ENCODE measurements around the gene ELFN1. TPM values are rescaled to one million over a fixed set of nuclear protein-coding genes. Genes with fewer than 3 reads are reported as not detected.

ELFN1 gene
- total RNA-seq, 4 donors from 2014 or later: 0.42 to 3.7 (median 1.3) TPM

DNA sequence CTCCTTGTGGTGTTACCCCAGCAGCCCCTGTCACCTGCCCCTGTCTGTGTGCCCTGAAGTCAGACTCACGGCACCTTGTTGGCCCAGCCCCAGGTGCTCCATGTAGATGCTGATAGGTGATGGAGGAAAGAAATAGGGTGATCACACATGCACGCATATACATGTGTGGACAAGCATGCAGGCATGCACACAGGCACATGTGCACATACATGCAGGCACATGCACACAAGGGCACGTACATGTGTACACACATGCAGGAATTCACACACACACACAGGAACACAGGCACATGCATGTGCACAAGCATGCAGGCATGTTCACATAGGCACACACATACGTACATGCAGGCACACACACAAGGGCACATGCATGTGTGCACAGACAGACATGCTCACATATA lies 16.6 kb upstream of the ELFN1 start:
- Histone ChIP-seq H3K4me3 (no peak overlapping the region), H3K27ac (no peak overlapping the region), H3K9me3 (peaks cover 0 to 5% (median 0%) of the 10 kb centered on the region in 3 donors), H3K27me3 (peaks cover 94% of the 10 kb centered on the region), H3K4me1 (peaks cover 0 to 5% (median 0%) of the 10 kb centered on the region in 3 donors), H3K36me3 (no peaks in the 10 kb centered on the region)
- 75% methylated on average over 1 of the region's 4 CpGs; no CpG with 5 or more reads in 1 of the 2 donors for WGBS, 2 donors (ENCODE audit: low coverage in 1 of 2)
- TF ChIP-seq POLR2AphosphoS5 (IDR thresholded peaks at IDR 0.05) (no peak), EP300 (IDR thresholded peaks at IDR 0.05) (no peak), POLR2A (IDR thresholded peaks at IDR 0.05) (no peak)
- TF ChIP-seq, protein P1, sequence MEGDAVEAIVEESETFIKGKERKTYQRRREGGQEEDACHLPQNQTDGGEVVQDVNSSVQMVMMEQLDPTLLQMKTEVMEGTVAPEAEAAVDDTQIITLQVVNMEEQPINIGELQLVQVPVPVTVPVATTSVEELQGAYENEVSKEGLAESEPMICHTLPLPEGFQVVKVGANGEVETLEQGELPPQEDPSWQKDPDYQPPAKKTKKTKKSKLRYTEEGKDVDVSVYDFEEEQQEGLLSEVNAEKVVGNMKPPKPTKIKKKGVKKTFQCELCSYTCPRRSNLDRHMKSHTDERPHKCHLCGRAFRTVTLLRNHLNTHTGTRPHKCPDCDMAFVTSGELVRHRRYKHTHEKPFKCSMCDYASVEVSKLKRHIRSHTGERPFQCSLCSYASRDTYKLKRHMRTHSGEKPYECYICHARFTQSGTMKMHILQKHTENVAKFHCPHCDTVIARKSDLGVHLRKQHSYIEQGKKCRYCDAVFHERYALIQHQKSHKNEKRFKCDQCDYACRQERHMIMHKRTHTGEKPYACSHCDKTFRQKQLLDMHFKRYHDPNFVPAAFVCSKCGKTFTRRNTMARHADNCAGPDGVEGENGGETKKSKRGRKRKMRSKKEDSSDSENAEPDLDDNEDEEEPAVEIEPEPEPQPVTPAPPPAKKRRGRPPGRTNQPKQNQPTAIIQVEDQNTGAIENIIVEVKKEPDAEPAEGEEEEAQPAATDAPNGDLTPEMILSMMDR (IDR thresholded peaks at IDR 0.05): no peak
- ATAC-seq: no peak

DNA sequence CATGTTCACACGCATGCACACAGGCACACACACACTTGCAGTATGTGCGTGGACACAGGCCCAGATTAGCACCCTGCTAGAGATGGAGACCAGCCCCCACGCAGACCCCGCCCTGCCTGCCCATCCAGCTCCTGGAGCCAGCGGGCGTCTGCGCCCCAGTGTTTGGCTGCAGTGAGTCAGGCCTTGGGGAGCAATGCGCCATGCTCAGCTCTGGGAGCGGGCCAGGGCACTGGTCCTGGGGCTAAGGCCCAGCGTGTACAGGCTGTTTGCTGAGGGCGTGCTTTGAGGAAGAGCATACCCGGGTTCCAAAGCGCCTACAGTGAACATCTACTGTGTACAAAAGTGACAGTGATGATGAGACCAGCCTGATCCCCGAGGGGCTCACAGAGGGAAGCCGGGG lies 16.0 kb upstream of the ELFN1 start:
- no peak for ATAC-seq
- no peak for TF ChIP-seq POLR2A (IDR thresholded peaks at IDR 0.05)
- TF ChIP-seq POLR2AphosphoS5 (IDR thresholded peaks at IDR 0.05): no peak
- TF ChIP-seq, protein P1 (IDR thresholded peaks at IDR 0.05): no peak
- no peak for TF ChIP-seq EP300 (IDR thresholded peaks at IDR 0.05)

DNA sequence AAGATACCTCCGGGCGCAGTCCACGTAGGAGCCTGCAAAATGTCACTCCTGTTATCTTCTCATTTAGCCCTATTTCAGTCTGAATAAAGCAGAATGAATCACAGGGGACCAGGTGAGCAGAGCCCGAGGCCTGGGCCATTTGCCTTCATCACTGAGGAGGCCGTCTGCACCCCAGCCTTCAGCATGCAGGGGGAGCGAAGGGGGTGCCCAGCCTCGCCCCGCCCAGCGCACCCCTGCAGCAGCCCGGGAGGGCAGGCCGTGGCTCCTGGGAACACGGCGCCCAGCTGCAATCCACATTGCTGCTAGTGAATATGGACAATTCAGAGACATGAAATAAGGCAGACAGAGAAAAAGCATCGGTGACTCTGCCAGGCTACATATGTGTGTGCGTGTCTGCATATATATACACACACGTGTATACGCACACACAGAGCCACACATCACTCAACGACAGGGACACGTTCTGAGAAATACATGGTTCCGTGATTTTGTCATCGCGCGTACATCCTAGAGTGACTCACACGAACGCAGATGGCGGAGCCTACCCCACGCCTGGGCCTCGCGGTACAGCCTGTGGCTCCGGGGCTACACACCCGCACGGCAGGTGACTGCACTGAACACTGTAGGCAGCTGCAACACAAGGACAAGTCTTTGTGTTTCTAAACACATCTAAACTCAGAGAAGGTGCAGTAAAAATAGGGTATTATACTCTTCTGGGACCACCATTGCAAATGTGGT lies 15.2 kb upstream of the ELFN1 start:
- no peaks in the 10 kb centered on the region for H3K4me1 ChIP-seq
- no peak overlapping the region for H3K27ac ChIP-seq
- no peaks in the 10 kb centered on the region for H3K36me3 ChIP-seq
- TF ChIP-seq, protein P1 (IDR thresholded peaks at IDR 0.05): no peak
- no peak for TF ChIP-seq POLR2AphosphoS5 (IDR thresholded peaks at IDR 0.05)
- TF ChIP-seq POLR2A (IDR thresholded peaks at IDR 0.05): no peak
- TF ChIP-seq EP300 (IDR thresholded peaks at IDR 0.05): no peak
- H3K27me3 ChIP-seq: peaks cover 83% of the 10 kb centered on the region
- no peak overlapping the region for H3K4me3 ChIP-seq
- H3K9me3 ChIP-seq: peaks cover 0 to 5% (median 0%) of the 10 kb centered on the region in 3 donors
- 79 to 86% methylated on average over 13 to 20 of the region's 32 CpGs for WGBS, 2 donors (ENCODE audit: low coverage in 1 of 2)
- ATAC-seq: no peak

More for the DNA sequence above, 16.0 kb upstream of the ELFN1 start:
- Histone ChIP-seq H3K4me1 (no peaks in the 10 kb centered on the region), H3K9me3 (peaks cover 0 to 5% (median 0%) of the 10 kb centered on the region in 3 donors), H3K4me3 (no peak overlapping the region), H3K36me3 (no peaks in the 10 kb centered on the region), H3K27ac (no peak overlapping the region), H3K27me3 (peaks cover 89% of the 10 kb centered on the region)
- 78% methylated on average over 9 of the region's 15 CpGs; no CpG with 5 or more reads in 1 of the 2 donors for WGBS, 2 donors (ENCODE audit: low coverage in 1 of 2)

DNA sequence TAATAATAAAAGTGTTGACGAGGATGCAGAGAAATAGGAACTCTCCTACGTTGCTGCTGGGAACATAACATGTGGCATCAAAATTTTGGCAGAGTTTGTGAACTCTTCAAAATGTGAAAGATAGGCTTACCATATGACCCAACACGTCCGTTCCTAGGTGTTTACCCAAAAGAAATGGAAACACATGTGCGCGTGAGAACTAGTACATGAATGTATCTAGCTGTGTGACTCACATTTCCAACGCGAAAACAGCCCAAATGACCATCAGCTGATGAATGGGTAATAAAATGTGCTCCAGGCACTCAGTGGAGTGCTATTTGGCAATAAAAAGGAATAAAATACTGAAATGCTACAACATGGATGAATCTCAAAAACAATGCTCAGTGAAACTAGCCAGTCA lies 10.4 kb upstream of the ELFN1 start:
- H3K9me3 ChIP-seq: peaks cover 0 to 5% (median 0%) of the 10 kb centered on the region in 3 donors
- TF ChIP-seq, protein P1 (IDR thresholded peaks at IDR 0.05): no peak
- TF ChIP-seq POLR2AphosphoS5 (IDR thresholded peaks at IDR 0.05): no peak
- 58 to 100% methylated on average over 1 to 8 of the region's 8 CpGs for WGBS, 2 donors (ENCODE audit: low coverage in 1 of 2)
- H3K4me3 ChIP-seq: no peak overlapping the region
- peaks cover 88% of the 10 kb centered on the region for H3K27me3 ChIP-seq
- peaks cover 0 to 10% (median 6%) of the 10 kb centered on the region in 3 donors for H3K4me1 ChIP-seq
- no peaks in the 10 kb centered on the region for H3K36me3 ChIP-seq
- H3K27ac ChIP-seq: no peak overlapping the region
- no peak for ATAC-seq

DNA sequence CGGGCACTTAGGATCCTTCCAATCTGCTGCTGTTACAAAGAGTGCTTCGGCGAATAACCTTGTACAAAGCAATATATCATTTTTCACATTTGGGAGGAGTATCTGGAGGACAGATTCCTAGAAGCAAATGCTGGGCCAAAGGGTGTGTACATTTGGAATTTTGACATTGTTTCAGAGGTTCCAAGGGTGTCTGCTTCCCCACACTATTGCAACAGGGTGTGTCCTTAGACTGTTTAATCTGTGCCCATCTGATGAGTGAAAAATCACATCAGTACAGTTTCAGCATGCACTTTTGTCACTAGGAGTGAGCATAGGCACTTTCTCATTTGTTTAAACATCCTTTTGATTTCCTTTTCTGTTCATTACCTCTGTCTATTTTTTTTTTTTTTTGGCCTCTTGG lies 8.6 kb upstream of the ELFN1 start:
- Histone ChIP-seq H3K27me3 (peaks cover 88% of the 10 kb centered on the region), H3K36me3 (no peaks in the 10 kb centered on the region), H3K9me3 (peaks cover 0 to 5% (median 0%) of the 10 kb centered on the region in 3 donors), H3K4me3 (no peak overlapping the region), H3K4me1 (peaks cover 0 to 27% (median 18%) of the 10 kb centered on the region in 3 donors), H3K27ac (no peak overlapping the region)
- TF ChIP-seq POLR2AphosphoS5 (IDR thresholded peaks at IDR 0.05): no peak
- TF ChIP-seq, protein P1 (IDR thresholded peaks at IDR 0.05): no peak
- TF ChIP-seq POLR2A (IDR thresholded peaks at IDR 0.05): no peak
- TF ChIP-seq EP300 (IDR thresholded peaks at IDR 0.05): no peak
- WGBS, 2 donors (ENCODE audit: low coverage in 1 of 2): 35 to 60% methylated on average over 3 of the region's 3 CpGs
- ATAC-seq: no peak

Data from gastroesophageal sphincter (tissue), 4 donors.